H1 (cell line): Measurements from ENCODE around the gene ASB17. TPM values are rescaled to one million over a fixed set of nuclear protein-coding genes. Genes with fewer than 3 reads are reported as not detected.

ENCODE experiments used
- CTCF ChIA-PET: fragments of 300-600 bp; sonication (Branson Sonifier 250); formaldehyde crosslinking; loops from one replicate; lab custom pipeline; 2021; ENCODE audit not compliant: partially characterized antibody; lab: Charles Lee
- POLR2A ChIA-PET: fragments of 300-600 bp; sonication (Branson Sonifier 250); formaldehyde crosslinking; loops from one replicate; lab custom pipeline; 2021; ENCODE audit warnings: inconsistent platforms; ENCODE audit not compliant: partially characterized antibody; lab: Charles Lee
- DNase-seq, 2 experiments: peaks; one replicate each; pipeline versions ENCODE4 v3.0.0 to v3.0.0-alpha.2; 2010 to 2022; ENCODE audit warnings: low spot score in 2 of 2, low read depth in 1 of 2, mixed read lengths in 1 of 2
- FAIRE-seq: peaks from 2 replicates; lab custom pipeline; 2011; peaks lifted over from hg19 to GRCh38; lab: Jason Lieb, UNC
- H2AFZ ChIP-seq: 2 replicates; pipeline ENCODE4 v1.8.1; 2012; ENCODE audit warnings: low read length, inconsistent platforms
- H2AK5ac ChIP-seq: 2 replicates; pipeline ENCODE4 v1.6.1; 2013; ENCODE audit warnings: low read depth, low read length
- H2BK120ac ChIP-seq: replicated peaks from 2 replicates; pipeline ENCODE3; 2013; ENCODE audit warnings: low read depth, low read length, inconsistent platforms
- H2BK12ac ChIP-seq: 2 replicates; pipeline ENCODE4 v1.6.1; 2013; ENCODE audit warnings: low read depth, low read length
- H2BK15ac ChIP-seq: 2 replicates; pipeline ENCODE4 v1.6.1; 2013; ENCODE audit warnings: low read length
- H2BK20ac ChIP-seq: 2 replicates; pipeline ENCODE4 v1.6.1; 2013; ENCODE audit warnings: low read length
- H2BK5ac ChIP-seq: 2 replicates; pipeline ENCODE4 v1.6.1; 2013; ENCODE audit warnings: low read depth, low read length
- H3K14ac ChIP-seq: 2 replicates; pipeline ENCODE4 v1.6.1; 2013; ENCODE audit warnings: inconsistent platforms; ENCODE audit not compliant: insufficient read length
- H3K18ac ChIP-seq: 2 replicates; pipeline ENCODE4 v1.6.1; 2013; ENCODE audit warnings: low read length; ENCODE audit errors: extremely low read depth
- H3K23ac ChIP-seq: 2 replicates; pipeline ENCODE4 v1.6.1; 2013; ENCODE audit warnings: inconsistent platforms; ENCODE audit not compliant: insufficient read length
- H3K23me2 ChIP-seq: 2 replicates; pipeline ENCODE4 v1.6.1; 2013; ENCODE audit warnings: low read depth, low read length
- H3K27ac ChIP-seq: 2 replicates; pipeline ENCODE4 v1.6.1; 2011; ENCODE audit warnings: low read depth, low read length, inconsistent platforms
- H3K27me3 ChIP-seq, 4 experiments: replicated peaks in 1 of 4; 1 replicate in 1 of 4; 2 replicates in 3 of 4; pipeline versions ENCODE4 v1.6.1 to v1.8.1; 2011 to 2013; ENCODE audit warnings: low read length in 3 of 4, mild to moderate bottlenecking in 3 of 4, inconsistent platforms in 2 of 4, mixed read lengths in 2 of 4, moderate library complexity in 1 of 4; ENCODE audit not compliant: control insufficient read depth in 3 of 4, insufficient read depth in 3 of 4; ENCODE audit errors: extremely low read depth in 1 of 4
- H3K36me3 ChIP-seq, 4 experiments: 2 replicates each; pipeline versions ENCODE4 v1.6.1 to v1.8.1; 2011 to 2013; ENCODE audit warnings: mild to moderate bottlenecking in 4 of 4, low read length in 3 of 4, moderate library complexity in 2 of 4, control low read depth in 1 of 4, inconsistent platforms in 1 of 4; ENCODE audit not compliant: insufficient read depth in 4 of 4, control insufficient read depth in 2 of 4
- H3K4ac ChIP-seq: replicated peaks from 2 replicates; pipeline ENCODE3; 2013; ENCODE audit warnings: low read length, low read depth, mixed read lengths, inconsistent platforms; ENCODE audit not compliant: insufficient read length
- H3K4me1 ChIP-seq, 4 experiments: replicated peaks in 1 of 4; 1 replicate in 1 of 4; 2 replicates in 3 of 4; pipeline versions ENCODE4 v1.6.1 to v1.8.1; 2011 to 2013; ENCODE audit warnings: low read length in 3 of 4, inconsistent platforms in 2 of 4, mixed read lengths in 1 of 4; ENCODE audit not compliant: insufficient read depth in 4 of 4, control insufficient read depth in 3 of 4
- H3K4me2 ChIP-seq, 2 experiments: 2 replicates each; pipeline versions ENCODE4 v1.6.1 to v1.8.1; 2011 to 2013; ENCODE audit warnings: low read depth in 2 of 2, low read length in 2 of 2, control low read depth in 1 of 2, inconsistent platforms in 1 of 2, mild to moderate bottlenecking in 1 of 2; ENCODE audit not compliant: insufficient read depth in 1 of 2
- H3K4me3 ChIP-seq, 4 experiments: fragments of 200-600, 300-600 bp in 1 of 4; sonication (generic), shearing (Covaris generic), sonication (Bioruptor Twin) in 1 of 4; 2 replicates each; pipeline versions ENCODE4 v1.5.1 to v1.8.1; 2011 to 2016; ENCODE audit warnings: low read length in 4 of 4, low read depth in 3 of 4, control low read depth in 2 of 4, inconsistent platforms in 2 of 4, mild to moderate bottlenecking in 2 of 4, mixed read lengths in 1 of 4, moderate library complexity in 1 of 4; ENCODE audit not compliant: insufficient read depth in 2 of 4; ENCODE audit errors: extremely low read depth in 1 of 4
- H3K56ac ChIP-seq: replicated peaks from 2 replicates; pipeline ENCODE3; 2013; ENCODE audit warnings: low read depth, mild to moderate bottlenecking, mixed read lengths, low read length, inconsistent platforms; ENCODE audit not compliant: insufficient read length
- H3K79me1 ChIP-seq: 2 replicates; pipeline ENCODE4 v1.6.1; 2013; ENCODE audit warnings: low read depth, low read length, control low read depth
- H3K79me2 ChIP-seq, 2 experiments: 2 replicates each; pipeline versions ENCODE4 v1.6.1 to v1.8.1; 2012 to 2013; ENCODE audit warnings: low read length in 2 of 2, mild to moderate bottlenecking in 2 of 2, inconsistent platforms in 1 of 2; ENCODE audit not compliant: insufficient read depth in 2 of 2, control insufficient read depth in 1 of 2
- H3K9ac ChIP-seq, 4 experiments: replicated peaks in 1 of 4; 1 replicate in 1 of 4; 2 replicates in 3 of 4; pipeline versions ENCODE4 v1.6.1 to v1.8.1; 2011 to 2013; ENCODE audit warnings: low read depth in 3 of 4, low read length in 3 of 4, control low read depth in 2 of 4, mild to moderate bottlenecking in 2 of 4, moderate library complexity in 2 of 4, inconsistent platforms in 1 of 4; ENCODE audit errors: extremely low read depth in 1 of 4
- H3K9me3 ChIP-seq, 2 experiments: 2 replicates each; pipeline versions ENCODE4 v1.6.1 to v1.8.1; 2012 to 2013; ENCODE audit warnings: mild to moderate bottlenecking in 2 of 2, moderate library complexity in 2 of 2, control low read depth in 1 of 2, inconsistent platforms in 1 of 2, low read depth in 1 of 2, low read length in 1 of 2, mixed read lengths in 1 of 2; ENCODE audit not compliant: insufficient read depth in 2 of 2
- H4K20me1 ChIP-seq, 2 experiments: replicated peaks in 1 of 2; 2 replicates each; pipeline versions ENCODE3 to v1.8.1; 2011 to 2013; ENCODE audit warnings: inconsistent platforms in 2 of 2, low read length in 2 of 2, mild to moderate bottlenecking in 1 of 2; ENCODE audit not compliant: insufficient read depth in 2 of 2, control insufficient read depth in 1 of 2
- H4K5ac ChIP-seq: 2 replicates; pipeline ENCODE4 v1.6.1; 2013; ENCODE audit warnings: low read length, low read depth, mixed read lengths, inconsistent platforms; ENCODE audit not compliant: insufficient read length
- H4K8ac ChIP-seq: 2 replicates; pipeline ENCODE4 v1.8.0; 2013; ENCODE audit warnings: mild to moderate bottlenecking, moderate library complexity, low read length, inconsistent platforms; ENCODE audit not compliant: insufficient read depth; ENCODE audit errors: extremely low read depth
- H4K91ac ChIP-seq: replicated peaks from 2 replicates; pipeline ENCODE3; 2013; ENCODE audit warnings: low read length, mixed read lengths, inconsistent platforms; ENCODE audit not compliant: insufficient read length
- BACH1 ChIP-seq: IDR thresholded peaks from 2 replicates; pipeline ENCODE4 v1.6.1; 2012; ENCODE audit warnings: low read length, improper control_type of control experiment
- CBX5 ChIP-seq: fragments of 300-800, 300-1000 bp; sonication (generic); IDR thresholded peaks from 2 replicates; pipeline ENCODE4 v1.7.1; 2016; ENCODE audit warnings: antibody characterized with exemption, low read length, low read depth
- EZH2 ChIP-seq: fragments of 200-600 bp; sonication (generic); IDR thresholded peaks from 2 replicates; pipeline ENCODE4 v1.7.1; 2012; ENCODE audit warnings: low read depth, mild to moderate bottlenecking, moderate library complexity, low read length, inconsistent platforms; ENCODE audit not compliant: severe bottlenecking
- GTF2F1 ChIP-seq: IDR thresholded peaks from 2 replicates; pipeline ENCODE4 v1.6.1; 2012; ENCODE audit warnings: low read depth, low read length, improper control_type of control experiment, borderline replicate concordance
- KDM5A ChIP-seq: fragments of 200-600 bp; IDR thresholded peaks from 2 replicates; pipeline ENCODE4 v1.7.1; 2012; ENCODE audit warnings: mild to moderate bottlenecking, low read length, inconsistent platforms, mixed read lengths
- MAFK ChIP-seq: IDR thresholded peaks from 2 replicates; pipeline ENCODE4 v1.6.1; 2012; ENCODE audit warnings: low read depth, mild to moderate bottlenecking, improper control_type of control experiment, low read length
- SP2 ChIP-seq: IDR thresholded peaks from 2 replicates; pipeline ENCODE4 v1.6.1; 2012; ENCODE audit warnings: mild to moderate bottlenecking, low read length, inconsistent platforms
- YY1 ChIP-seq: IDR thresholded peaks from 2 replicates; pipeline ENCODE4 v1.6.1; 2011; ENCODE audit warnings: low read depth, mild to moderate bottlenecking, low read length
- WGBS, 2 experiments: shearing (Covaris generic) in 1 of 2; methylation state at CpG; one replicate each; pipeline versions ENCODE4 v1.1.6 to v1.1.7; 2013 to 2015; ENCODE audit warnings: low lambda C conversion rate in 2 of 2, mixed read lengths in 2 of 2, inconsistent platforms in 1 of 2, low coverage in 1 of 2, missing lambda C conversion rate in 1 of 2; ENCODE audit not compliant: insufficient replicate concordance in 2 of 2, insufficient coverage in 1 of 2, insufficient read length in 1 of 2; ENCODE audit errors: extremely low coverage in 1 of 2, missing lambda C conversion rate in 1 of 2; 5-methylcytosine and 5-hydroxymethylcytosine counted together
- polyA plus RNA-seq, 7 experiments: library from polyadenylated mRNA; depleted of rRNA in 3 of 7; stranded (reverse) in 5 of 7; unstranded in 2 of 7; fragments of >200 nt in 5 of 7; fragments of 200-250 nt in 2 of 7; gene quantifications; 1 replicate in 5 of 7; 2 replicates in 1 of 7; 4 replicates in 1 of 7; pipeline versions ENCODE4 v1.2.1 to v1.2.3, GENCODE V29; 2011 to 2013; ENCODE audit warnings: missing spikeins in 2 of 7, mixed read lengths in 2 of 7
- total RNA-seq: library from RNA; stranded (reverse); fragmentation: NEBNext Ultra II Directional; extraction: Animal tissue kit (Norgen Biotek cat#: 25700); gene quantifications from 2 replicates; pipeline ENCODE4 v1.2.1, GENCODE V29; 2021
- TF ChIP-seq, protein P1 (sequence below): IDR thresholded peaks from 2 replicates; pipeline ENCODE4 v1.6.1; 2012; ENCODE audit warnings: inconsistent platforms

Gene ASB17
- total and polyA plus RNA-seq, 2 of the 8 experiments (the other 6 are each of a cell fraction or from before 2014, with no cell fraction given) = not detected

DNA sequence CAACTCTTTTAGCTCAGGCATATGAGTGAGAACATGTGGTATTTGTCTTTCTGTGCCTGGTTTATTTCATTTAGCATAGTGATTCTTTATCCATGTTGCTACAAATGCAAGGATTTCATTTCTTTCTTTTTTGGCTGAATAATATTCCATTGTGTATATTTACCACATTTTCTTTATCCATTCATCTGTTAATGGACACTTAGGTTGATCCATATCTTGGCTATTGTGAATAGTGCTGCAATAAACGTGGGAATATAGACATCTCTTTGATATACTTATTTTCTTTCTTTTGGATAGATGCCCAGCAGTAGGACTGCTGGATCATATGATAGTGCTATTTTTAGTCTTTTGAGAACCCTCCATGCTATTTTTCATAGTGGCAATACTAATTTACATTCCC lies 30.8 kb downstream of the ASB17 start:
- H4K8ac ChIP-seq = no peak overlapping the region
- no peak overlapping the region for H3K4me2 ChIP-seq
- no peak overlapping the region for H3K4me3 ChIP-seq
- no peak overlapping the region for H3K23ac ChIP-seq
- CTCF ChIA-PET = no interaction called here
- no peaks in the 10 kb centered on the region for H3K27me3 ChIP-seq
- H3K9me3 ChIP-seq = no peaks in the 10 kb centered on the region
- no peak overlapping the region for H4K91ac ChIP-seq
- POLR2A ChIA-PET = no interaction called here
- no peaks in the 10 kb centered on the region for H3K36me3 ChIP-seq
- H3K79me2 ChIP-seq = no peaks in the 10 kb centered on the region
- H2AK5ac ChIP-seq = no peak overlapping the region
- no peak overlapping the region for H3K56ac ChIP-seq
- no peak overlapping the region for H3K14ac ChIP-seq
- DNase-seq = no peak
- H3K4me1 ChIP-seq = no peaks in the 10 kb centered on the region
- H2AFZ ChIP-seq = no peak overlapping the region
- no peak overlapping the region for H2BK120ac ChIP-seq
- TF ChIP-seq CBX5 (no peak), EZH2 (no peak), GTF2F1 (no peak), MAFK (no peak), SP2 (no peak), KDM5A (no peak), YY1 (no peak), BACH1 (no peak)
- TF ChIP-seq, protein P1, sequence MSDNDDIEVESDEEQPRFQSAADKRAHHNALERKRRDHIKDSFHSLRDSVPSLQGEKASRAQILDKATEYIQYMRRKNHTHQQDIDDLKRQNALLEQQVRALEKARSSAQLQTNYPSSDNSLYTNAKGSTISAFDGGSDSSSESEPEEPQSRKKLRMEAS = no peak
- TF ChIP-seq, all 59 proteins: peak for 0
- no peaks in the 10 kb centered on the region for H4K20me1 ChIP-seq
- no peak overlapping the region for H3K27ac ChIP-seq
- H2BK15ac ChIP-seq = no peak overlapping the region
- H4K5ac ChIP-seq = no peak overlapping the region
- no peak overlapping the region for H3K18ac ChIP-seq
- no peaks in the 10 kb centered on the region for H3K23me2 ChIP-seq
- H3K79me1 ChIP-seq = no peaks in the 10 kb centered on the region
- no peak overlapping the region for H3K4ac ChIP-seq
- H2BK20ac ChIP-seq = no peak overlapping the region
- WGBS, 2 experiments = 92% methylated on average over 1 of the region's 1 CpG; no CpG with 5 or more reads in 1 of the 2 experiments
- FAIRE-seq = no peak
- no peak overlapping the region for H2BK12ac ChIP-seq
- no peak overlapping the region for H2BK5ac ChIP-seq
- no peak overlapping the region for H3K9ac ChIP-seq
